ENCODE data around the gene STARD13. TPM values are rescaled to one million over a fixed set of nuclear protein-coding genes. Genes with fewer than 3 reads are reported as not detected.
A peak's percentile ranks its signal among the peaks of the same experiment; 100 is the strongest.

The STARD13 gene
- total RNA-seq, 2 experiments from 2014 or later, result 0.57 TPM; not detected in 1

DNA sequence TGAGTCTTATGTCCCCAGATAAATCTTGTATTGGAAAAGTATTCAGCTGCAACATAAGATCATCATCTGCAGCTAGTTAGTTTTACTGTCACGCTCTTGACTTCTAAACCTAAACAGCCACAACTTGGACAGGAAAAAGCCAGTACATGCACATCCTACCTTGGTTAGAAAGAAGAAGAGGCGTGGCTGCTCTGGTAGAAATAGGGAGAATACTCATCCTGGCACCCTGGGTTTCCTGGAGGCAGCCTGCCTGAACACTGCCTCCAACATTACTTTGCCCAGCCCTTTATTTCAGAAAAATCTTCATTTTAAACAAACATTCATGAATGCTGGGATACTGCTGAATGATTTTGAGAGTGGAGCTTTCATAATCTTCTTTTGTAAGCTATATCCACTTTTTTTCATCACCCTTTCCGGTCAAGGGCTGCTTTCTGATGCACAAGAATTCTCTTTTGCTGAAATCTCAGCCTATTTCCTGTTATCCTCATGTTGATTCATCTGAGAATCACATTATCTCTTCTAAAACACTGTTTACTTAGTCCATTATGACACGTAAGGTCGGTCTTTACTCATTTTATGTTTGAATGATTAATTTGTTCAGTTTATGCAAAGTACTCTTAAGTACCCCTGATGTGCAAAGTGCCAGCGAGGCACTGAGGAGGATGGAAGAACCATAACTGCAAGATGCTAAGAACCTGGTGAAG is 55.2 kb downstream of the STARD13 start:
- H3K9me3 ChIP-seq (ENCODE audit: low read length), result no peaks in the 10 kb centered on the region
- H2AFZ ChIP-seq (ENCODE audit: low read length), result no peak overlapping the region
- H3K4me1 ChIP-seq (ENCODE audit: insufficient read depth, low read length, poor library complexity, severe bottlenecking), result no peaks in the 10 kb centered on the region
- no peaks in the 10 kb centered on the region for H3K36me3 ChIP-seq (ENCODE audit: insufficient read depth, low read length)
- ChIA-PET POLR2A (interaction anchor here (1.5 kb wide), 1 partner anchor 16 kb away, joined by 5 read pairs; no protein-coding TSS in a partner anchor), CTCF (ENCODE audit: unreplicated experiment) (interaction anchor here (0.5 kb wide), 1 partner anchor 10 kb away, joined by 4 read pairs; no protein-coding TSS in a partner anchor)
- DNase-seq (ENCODE audit: low spot score), result no peak
- H3K9me2 ChIP-seq (ENCODE audit: insufficient read depth, low read length), result no peaks in the 10 kb centered on the region
- no peak overlapping the region for H3K4me3 ChIP-seq (ENCODE audit: low read depth, low read length, poor library complexity, severe bottlenecking)
- H3K4me2 ChIP-seq (ENCODE audit: low read length), result no peak overlapping the region
- TF ChIP-seq CTCF (conservative IDR thresholded peaks at IDR 0.05; ENCODE audit: low read length), result no peak
- TF ChIP-seq EZH2phosphoT487 (IDR thresholded peaks at IDR 0.05; ENCODE audit: borderline replicate concordance, low read depth, low read length), result no peak
- intact Hi-C loops (cut with micrococcal nuclease; ENCODE audit: unreplicated experiment), result no loop called here
- BruUV-seq (replicated peaks), result no TSS peak
- no peak overlapping the region for H3K27ac ChIP-seq (ENCODE audit: low read depth, low read length, poor library complexity, severe bottlenecking)
- no peaks in the 10 kb centered on the region for H4K20me1 ChIP-seq (ENCODE audit: insufficient read depth, low read length)
- H3K79me2 ChIP-seq (ENCODE audit: insufficient read depth, low read depth, low read length), result no peaks in the 10 kb centered on the region

- no peak for DNase-seq (ENCODE audit: low spot score)
- no peaks in the 10 kb centered on the region for H3K4me1 ChIP-seq (ENCODE audit: insufficient read depth, low read length, poor library complexity, severe bottlenecking)
- intact Hi-C loops (cut with micrococcal nuclease; ENCODE audit: unreplicated experiment), result no loop called here
- H4K20me1 ChIP-seq (ENCODE audit: insufficient read depth, low read length), result no peaks in the 10 kb centered on the region
- H3K4me2 ChIP-seq (ENCODE audit: low read length), result no peak overlapping the region
- no peaks in the 10 kb centered on the region for H3K79me2 ChIP-seq (ENCODE audit: insufficient read depth, low read depth, low read length)
- H2AFZ ChIP-seq (ENCODE audit: low read length), result no peak overlapping the region
- no TSS peak for BruUV-seq (replicated peaks)
- ChIA-PET POLR2A (interaction anchor here (1.5 kb wide), 1 partner anchor 16 kb away, joined by 5 read pairs; no protein-coding TSS in a partner anchor), CTCF (ENCODE audit: unreplicated experiment) (no interaction called here)
- no peak for TF ChIP-seq EZH2phosphoT487 (IDR thresholded peaks at IDR 0.05; ENCODE audit: borderline replicate concordance, low read depth, low read length)
- H3K4me3 ChIP-seq (ENCODE audit: low read depth, low read length, poor library complexity, severe bottlenecking), result no peak overlapping the region
- H3K9me2 ChIP-seq (ENCODE audit: insufficient read depth, low read length), result no peaks in the 10 kb centered on the region
- no peaks in the 10 kb centered on the region for H3K9me3 ChIP-seq (ENCODE audit: low read length)
- no peak overlapping the region for H3K27ac ChIP-seq (ENCODE audit: low read depth, low read length, poor library complexity, severe bottlenecking)
- H3K36me3 ChIP-seq (ENCODE audit: insufficient read depth, low read length), result no peaks in the 10 kb centered on the region
Observed at GRCh38 chr13:33229446-33230177, 55.9 kb downstream of the STARD13 start.

GRCh38 chr13:33228648-33229445 is 56.7 kb downstream of the STARD13 start:
- CTCF ChIA-PET (ENCODE audit: unreplicated experiment), result no interaction called here
- no peak overlapping the region for H3K27ac ChIP-seq (ENCODE audit: low read depth, low read length, poor library complexity, severe bottlenecking)
- no TSS peak for BruUV-seq (replicated peaks)
- TF ChIP-seq EZH2phosphoT487 (IDR thresholded peaks at IDR 0.05; ENCODE audit: borderline replicate concordance, low read depth, low read length) (no peak), CTCF (conservative IDR thresholded peaks at IDR 0.05; ENCODE audit: low read length) (peak; percentile 96)
- POLR2A ChIA-PET, result interaction anchor here (1.0 to 1.5 kb wide), 2 partner anchors 15 to 495 kb away, joined by 4 to 5 read pairs; no protein-coding TSS in a partner anchor
- no peaks in the 10 kb centered on the region for H3K9me2 ChIP-seq (ENCODE audit: insufficient read depth, low read length)
- H3K4me1 ChIP-seq (ENCODE audit: insufficient read depth, low read length, poor library complexity, severe bottlenecking), result no peaks in the 10 kb centered on the region
- intact Hi-C loops (cut with micrococcal nuclease; ENCODE audit: unreplicated experiment), result loop anchor here (1.0 kb wide), 2 partner anchors 313 to 495 kb away; no protein-coding TSS in a partner anchor
- no peaks in the 10 kb centered on the region for H4K20me1 ChIP-seq (ENCODE audit: insufficient read depth, low read length)
- no peaks in the 10 kb centered on the region for H3K36me3 ChIP-seq (ENCODE audit: insufficient read depth, low read length)
- no peaks in the 10 kb centered on the region for H3K9me3 ChIP-seq (ENCODE audit: low read length)
- no peaks in the 10 kb centered on the region for H3K79me2 ChIP-seq (ENCODE audit: insufficient read depth, low read depth, low read length)
- no peak overlapping the region for H3K4me3 ChIP-seq (ENCODE audit: low read depth, low read length, poor library complexity, severe bottlenecking)
- no peak overlapping the region for H3K4me2 ChIP-seq (ENCODE audit: low read length)
- peak; percentile 64 for DNase-seq (ENCODE audit: low spot score)
- H2AFZ ChIP-seq (ENCODE audit: low read length), result peak overlapping the region; percentile 32; the same call in 1 of the 2 replicates

Data from OCI-LY7 (cell line).